GM12872 (cell line): ENCODE measurements around the gene HDDC3.
A peak's percentile ranks its signal among the peaks of the same experiment; 100 is the strongest.

Experiments used
- TF ChIP-seq, protein P1 (sequence below): IDR thresholded peaks from 3 replicates; pipeline ENCODE4 v1.5.1; 2011; ENCODE audit warnings: low read depth, mild to moderate bottlenecking, low read length, moderate library complexity; ENCODE audit not compliant: insufficient read depth

HDDC3 gene

DNA sequence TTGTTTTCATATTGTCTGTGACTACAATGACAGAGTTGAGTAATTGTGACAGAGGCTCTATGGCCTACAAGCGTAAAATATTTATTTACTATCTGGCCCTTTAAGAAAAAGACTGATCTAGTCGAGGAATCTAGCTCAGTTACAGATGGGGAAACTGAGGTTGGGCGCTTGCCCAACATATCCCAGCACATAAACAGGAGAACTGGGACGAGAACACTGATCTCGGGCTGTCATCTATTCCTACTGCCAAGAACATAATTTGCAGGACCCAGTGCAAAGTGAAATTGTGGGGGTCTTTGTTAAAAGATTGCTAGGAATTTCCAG, 46.1 kb downstream of the HDDC3 start:
- TF ChIP-seq, protein P1, sequence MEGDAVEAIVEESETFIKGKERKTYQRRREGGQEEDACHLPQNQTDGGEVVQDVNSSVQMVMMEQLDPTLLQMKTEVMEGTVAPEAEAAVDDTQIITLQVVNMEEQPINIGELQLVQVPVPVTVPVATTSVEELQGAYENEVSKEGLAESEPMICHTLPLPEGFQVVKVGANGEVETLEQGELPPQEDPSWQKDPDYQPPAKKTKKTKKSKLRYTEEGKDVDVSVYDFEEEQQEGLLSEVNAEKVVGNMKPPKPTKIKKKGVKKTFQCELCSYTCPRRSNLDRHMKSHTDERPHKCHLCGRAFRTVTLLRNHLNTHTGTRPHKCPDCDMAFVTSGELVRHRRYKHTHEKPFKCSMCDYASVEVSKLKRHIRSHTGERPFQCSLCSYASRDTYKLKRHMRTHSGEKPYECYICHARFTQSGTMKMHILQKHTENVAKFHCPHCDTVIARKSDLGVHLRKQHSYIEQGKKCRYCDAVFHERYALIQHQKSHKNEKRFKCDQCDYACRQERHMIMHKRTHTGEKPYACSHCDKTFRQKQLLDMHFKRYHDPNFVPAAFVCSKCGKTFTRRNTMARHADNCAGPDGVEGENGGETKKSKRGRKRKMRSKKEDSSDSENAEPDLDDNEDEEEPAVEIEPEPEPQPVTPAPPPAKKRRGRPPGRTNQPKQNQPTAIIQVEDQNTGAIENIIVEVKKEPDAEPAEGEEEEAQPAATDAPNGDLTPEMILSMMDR: no peak

DNA sequence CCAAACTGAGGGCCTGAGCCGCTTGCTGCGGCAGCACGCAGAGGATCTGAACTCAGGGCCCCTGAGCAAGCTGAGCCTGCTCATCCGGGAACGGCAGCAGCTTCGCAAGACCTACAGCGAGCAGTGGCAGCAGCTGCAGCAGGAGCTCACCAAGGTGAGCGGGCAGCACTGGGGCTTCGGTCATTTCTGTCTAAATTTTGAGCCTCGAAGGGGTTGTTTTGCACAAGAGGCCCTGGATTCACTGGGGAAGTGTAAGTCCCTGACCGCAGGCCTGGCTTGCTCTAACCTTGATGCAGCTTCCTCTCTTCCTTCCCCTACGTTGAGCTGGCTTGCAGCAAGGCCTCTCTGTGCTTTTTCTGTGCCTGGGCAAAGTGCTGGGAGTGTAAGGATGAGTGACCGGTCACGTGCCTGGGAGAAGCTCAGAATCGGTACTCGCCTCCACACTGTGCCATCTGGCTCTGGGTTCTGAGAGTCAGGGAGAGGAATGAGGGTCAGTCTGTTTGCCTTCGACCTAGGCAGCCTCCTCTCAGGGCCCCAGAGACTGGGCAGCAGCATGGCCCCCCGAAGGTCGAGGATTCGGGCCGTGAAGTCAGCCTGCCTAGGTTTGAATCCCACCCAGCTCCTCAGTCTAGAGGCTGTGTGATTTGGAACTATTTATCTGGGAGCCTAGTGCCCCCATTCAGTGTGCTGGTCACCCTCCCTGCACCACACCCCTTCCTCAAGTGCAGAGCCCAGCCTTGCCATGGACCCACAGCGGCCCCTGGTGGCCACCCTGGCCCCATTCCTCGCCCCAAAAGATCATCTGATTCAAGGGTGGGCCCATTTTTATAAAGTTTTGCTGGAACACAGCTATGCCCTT, 46.7 kb downstream of the HDDC3 start:
- TF ChIP-seq, protein P1: peak; percentile 97

DNA sequence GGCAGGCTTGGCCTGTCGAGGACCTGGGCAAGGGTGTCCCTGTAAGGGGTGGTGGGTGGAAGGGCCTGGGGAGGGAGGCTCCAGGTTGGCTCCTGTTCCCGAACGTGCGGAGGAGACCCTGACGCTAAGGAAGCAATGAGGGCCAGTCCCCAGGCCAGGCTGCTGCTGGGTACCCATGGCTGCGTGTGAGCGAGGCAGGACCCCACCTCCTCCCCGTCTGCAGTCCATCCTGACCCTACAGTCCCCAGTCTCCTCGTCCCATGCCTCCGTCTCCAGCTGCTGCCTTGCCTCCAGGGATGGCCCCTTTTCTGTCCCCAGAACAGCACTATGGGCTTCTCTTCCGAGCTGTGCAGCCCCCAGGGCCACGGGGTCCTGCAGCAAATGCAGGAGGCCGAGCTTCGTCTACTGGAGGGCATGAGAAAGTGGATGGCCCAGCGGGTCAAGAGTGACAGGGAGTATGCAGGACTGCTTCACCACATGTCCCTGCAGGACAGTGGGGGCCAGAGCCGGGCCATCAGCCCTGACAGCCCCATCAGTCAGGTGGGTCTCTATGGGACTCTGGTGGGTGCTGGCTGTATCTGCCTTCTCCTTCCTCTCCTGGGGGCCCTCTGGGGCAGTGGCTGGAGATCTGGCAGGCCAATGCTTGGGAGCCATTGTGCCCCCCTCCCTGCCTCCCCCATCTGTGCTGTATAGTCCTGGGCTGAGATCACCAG, 47.5 kb downstream of the HDDC3 start:
- TF ChIP-seq, protein P1: no peak

DNA sequence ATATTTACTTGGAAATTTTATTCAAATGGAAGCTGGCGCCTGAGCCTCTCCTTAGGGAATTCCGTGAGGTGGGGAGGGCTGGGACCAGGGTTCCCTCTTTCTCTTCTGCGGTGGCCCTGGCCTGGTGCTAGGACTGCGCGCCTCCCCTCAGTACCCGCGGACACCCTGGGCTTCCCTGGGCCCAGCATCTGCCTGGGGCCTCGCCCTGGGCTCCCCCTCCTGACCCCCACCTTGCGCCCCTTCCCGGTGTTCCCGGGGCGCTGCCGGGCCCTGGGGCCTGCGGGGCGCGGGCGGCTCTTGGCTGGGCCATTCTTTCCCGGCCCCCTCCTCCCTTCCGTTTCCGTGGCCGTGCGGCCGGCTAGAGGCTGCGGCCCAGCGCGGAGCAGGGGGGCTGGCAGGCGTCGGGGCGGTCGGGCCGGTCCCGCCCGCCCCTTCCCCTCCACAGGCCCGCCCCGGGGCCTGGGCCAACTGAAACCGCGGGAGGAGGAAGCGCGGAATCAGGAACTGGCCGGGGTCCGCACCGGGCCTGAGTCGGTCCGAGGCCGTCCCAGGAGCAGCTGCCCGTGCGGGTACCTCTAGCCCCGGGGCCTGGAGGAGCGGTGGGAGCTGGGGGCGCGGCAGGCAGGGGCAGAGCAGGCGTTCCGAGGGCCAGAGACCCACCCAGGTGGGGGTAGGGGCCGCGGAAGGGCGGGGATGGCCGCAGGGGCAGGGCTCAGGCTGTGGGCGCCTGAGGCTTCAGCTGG, 48.2 kb downstream of the HDDC3 start, which contains the start of gene FES:
Gene FES (plus strand): TSS at position 529 of the 743 bp plus-strand sequence. CDS start 542 bp downstream, outside the sequence.
- TF ChIP-seq, protein P1: no peak

DNA sequence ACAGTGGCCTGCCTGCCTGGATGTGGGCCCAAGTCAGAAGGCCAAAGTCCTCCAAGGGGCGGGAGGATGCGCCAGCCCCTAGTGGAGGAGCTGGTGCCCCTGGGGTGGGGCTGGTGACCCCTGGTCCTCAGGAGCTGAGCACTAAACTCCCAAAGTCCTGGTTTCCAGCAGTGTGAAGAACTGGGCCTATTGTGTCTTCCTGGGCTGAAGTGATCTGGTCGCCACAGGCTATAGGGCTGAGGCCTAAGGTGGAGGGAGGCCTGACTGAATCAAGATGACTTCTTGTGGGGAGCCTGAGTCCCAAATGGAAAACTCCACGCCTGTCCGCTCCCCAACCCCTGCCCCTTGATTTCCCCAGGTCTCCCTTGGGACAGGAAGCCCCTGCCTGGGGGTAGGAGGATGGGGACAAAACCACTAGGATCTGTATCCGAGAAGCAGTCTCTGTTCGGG, 48.8 kb downstream of the HDDC3 start:
- TF ChIP-seq, protein P1: no peak

DNA sequence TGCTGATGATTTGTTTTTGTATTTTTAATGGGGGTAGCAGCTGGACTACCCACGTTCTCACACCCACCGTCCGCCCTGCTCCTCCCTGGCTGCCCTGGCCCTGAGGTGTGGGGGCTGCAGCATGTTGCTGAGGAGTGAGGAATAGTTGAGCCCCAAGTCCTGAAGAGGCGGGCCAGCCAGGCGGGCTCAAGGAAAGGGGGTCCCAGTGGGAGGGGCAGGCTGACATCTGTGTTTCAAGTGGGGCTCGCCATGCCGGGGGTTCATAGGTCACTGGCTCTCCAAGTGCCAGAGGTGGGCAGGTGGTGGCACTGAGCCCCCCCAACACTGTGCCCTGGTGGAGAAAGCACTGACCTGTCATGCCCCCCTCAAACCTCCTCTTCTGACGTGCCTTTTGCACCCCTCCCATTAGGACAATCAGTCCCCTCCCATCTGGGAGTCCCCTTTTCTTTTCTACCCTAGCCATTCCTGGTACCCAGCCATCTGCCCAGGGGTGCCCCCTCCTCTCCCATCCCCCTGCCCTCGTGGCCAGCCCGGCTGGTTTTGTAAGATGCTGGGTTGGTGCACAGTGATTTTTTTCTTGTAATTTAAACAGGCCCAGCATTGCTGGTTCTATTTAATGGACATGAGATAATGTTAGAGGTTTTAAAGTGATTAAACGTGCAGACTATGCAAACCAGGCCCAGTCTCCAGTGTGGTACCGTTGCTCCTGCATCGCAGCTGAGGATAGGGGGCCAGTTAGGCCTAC, 49.4 kb downstream of the HDDC3 start:
- TF ChIP-seq, protein P1: no peak
